ENCODE data around the gene CREB5.

GRCh38 chr7:28747854-28748253 lies 335.5 kb downstream of the CREB5 start:
- TF ChIP-seq CTCF (IDR thresholded peaks at IDR 0.05) (no peak), POLR2A (IDR thresholded peaks at IDR 0.05) (no peak)

Data from ovary (tissue), 3 donors.